Smooth muscle cell (in vitro differentiated cells): ENCODE data around the gene FFAR2. TPM values are rescaled to one million over a fixed set of nuclear protein-coding genes. Genes with fewer than 3 reads are reported as not detected.
A peak's percentile ranks its signal among the peaks of the same experiment; 100 is the strongest.

Experiments
- DNase-seq: peaks from one replicate; lab custom pipeline; 2025; ENCODE audit not compliant: unreplicated experiment; lab: John Stamatoyannopoulos, UW
- H2AFZ ChIP-seq: fragments of 200-600 bp; sonication (generic); 2 replicates; pipeline ENCODE4 v1.6.0; 2016; ENCODE audit warnings: antibody characterized with exemption, low read depth, mild to moderate bottlenecking
- H3F3A ChIP-seq: fragments of 200-600 bp; sonication (generic); 2 replicates; pipeline ENCODE4 v1.6.0; 2017; ENCODE audit warnings: antibody characterized with exemption, low read depth
- H3K27ac ChIP-seq: fragments of 200-600 bp; sonication (generic); 2 replicates; pipeline ENCODE4 v1.5.1; 2016; ENCODE audit warnings: low read depth, mild to moderate bottlenecking
- H3K27me3 ChIP-seq: fragments of 200-600 bp; sonication (generic); 2 replicates; pipeline ENCODE4 v1.6.1; 2016; ENCODE audit warnings: low read depth, mild to moderate bottlenecking
- H3K36me3 ChIP-seq: fragments of 200-600 bp; sonication (generic); 2 replicates; pipeline ENCODE4 v1.5.1; 2016; ENCODE audit warnings: low read depth
- H3K4me1 ChIP-seq: fragments of 200-600 bp; sonication (generic); 2 replicates; pipeline ENCODE4 v1.5.1; 2016; ENCODE audit warnings: low read depth
- H3K4me2 ChIP-seq: fragments of 200-600 bp; sonication (generic); 2 replicates; pipeline ENCODE4 v1.6.0; 2016; ENCODE audit warnings: mild to moderate bottlenecking
- H3K4me3 ChIP-seq: fragments of 200-600 bp; sonication (generic); 2 replicates; pipeline ENCODE4 v1.5.1; 2016; ENCODE audit warnings: mild to moderate bottlenecking
- H3K79me2 ChIP-seq: fragments of 200-600 bp; sonication (generic); 2 replicates; pipeline ENCODE4 v1.6.0; 2016; ENCODE audit warnings: low read depth, mild to moderate bottlenecking
- H3K9ac ChIP-seq: fragments of 200-600 bp; sonication (generic); 2 replicates; pipeline ENCODE4 v1.6.0; 2016; ENCODE audit warnings: low read depth
- H3K9me3 ChIP-seq: fragments of 200-600 bp; sonication (generic); replicated peaks from 2 replicates; pipeline ENCODE4 v1.5.1; 2016; ENCODE audit warnings: low read depth
- H4K20me1 ChIP-seq: fragments of 200-600 bp; sonication (generic); 2 replicates; pipeline ENCODE4 v1.6.0; 2016; ENCODE audit warnings: low read depth
- WGBS: methylation state at CpG from one replicate; pipeline ENCODE4 v1.1.7; 2016; ENCODE audit warnings: low lambda C conversion rate; 5-methylcytosine and 5-hydroxymethylcytosine counted together
- polyA plus RNA-seq: library from polyadenylated mRNA; unstranded; fragments of >200 nt; fragmentation: Nextera tagmentation; extraction: Ambion mirVana; gene quantifications from 2 replicates; pipeline ENCODE4 v1.2.1, GENCODE V29; 2016
- total RNA-seq: library from RNA; depleted of rRNA; stranded (reverse); fragments of >200 nt; gene quantifications from 2 replicates; pipeline ENCODE4 v1.2.3, GENCODE V29; 2014
- TF ChIP-seq, protein P1 (sequence below): fragments of 200-600 bp; sonication (generic); IDR thresholded peaks from 2 replicates; pipeline ENCODE4 v1.5.1; 2017; ENCODE audit warnings: borderline replicate concordance, mild to moderate bottlenecking, antibody characterized with exemption; ENCODE audit not compliant: insufficient read depth, poor library complexity, severe bottlenecking

Gene FFAR2
- total and polyA plus RNA-seq, 2 experiments from 2014 or later: not detected

DNA sequence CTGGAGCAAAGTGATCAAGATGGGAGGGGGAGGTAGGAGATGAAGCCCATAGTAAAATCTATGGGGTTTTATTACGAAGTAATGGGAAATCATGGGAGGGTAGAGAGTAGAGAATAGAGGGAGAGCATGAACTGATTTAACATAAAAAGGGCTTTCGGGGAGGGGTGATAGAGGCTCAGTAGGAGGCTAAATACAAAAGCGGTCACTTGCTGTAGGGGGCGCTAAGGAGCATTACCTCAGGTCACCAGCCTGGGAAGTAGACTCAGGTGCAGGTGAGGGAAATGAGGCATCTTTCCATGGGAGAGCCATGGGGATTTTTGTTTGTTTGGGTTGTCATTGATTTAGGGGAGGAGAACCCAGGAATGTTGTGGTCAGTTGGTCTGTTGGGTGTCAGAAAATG, 28.1 kb downstream of the FFAR2 start:
- no peaks in the 10 kb centered on the region for H3K27me3 ChIP-seq
- H3K9ac ChIP-seq: no peak overlapping the region
- H3K4me3 ChIP-seq: no peak overlapping the region
- H3K79me2 ChIP-seq: no peaks in the 10 kb centered on the region
- TF ChIP-seq, protein P1, sequence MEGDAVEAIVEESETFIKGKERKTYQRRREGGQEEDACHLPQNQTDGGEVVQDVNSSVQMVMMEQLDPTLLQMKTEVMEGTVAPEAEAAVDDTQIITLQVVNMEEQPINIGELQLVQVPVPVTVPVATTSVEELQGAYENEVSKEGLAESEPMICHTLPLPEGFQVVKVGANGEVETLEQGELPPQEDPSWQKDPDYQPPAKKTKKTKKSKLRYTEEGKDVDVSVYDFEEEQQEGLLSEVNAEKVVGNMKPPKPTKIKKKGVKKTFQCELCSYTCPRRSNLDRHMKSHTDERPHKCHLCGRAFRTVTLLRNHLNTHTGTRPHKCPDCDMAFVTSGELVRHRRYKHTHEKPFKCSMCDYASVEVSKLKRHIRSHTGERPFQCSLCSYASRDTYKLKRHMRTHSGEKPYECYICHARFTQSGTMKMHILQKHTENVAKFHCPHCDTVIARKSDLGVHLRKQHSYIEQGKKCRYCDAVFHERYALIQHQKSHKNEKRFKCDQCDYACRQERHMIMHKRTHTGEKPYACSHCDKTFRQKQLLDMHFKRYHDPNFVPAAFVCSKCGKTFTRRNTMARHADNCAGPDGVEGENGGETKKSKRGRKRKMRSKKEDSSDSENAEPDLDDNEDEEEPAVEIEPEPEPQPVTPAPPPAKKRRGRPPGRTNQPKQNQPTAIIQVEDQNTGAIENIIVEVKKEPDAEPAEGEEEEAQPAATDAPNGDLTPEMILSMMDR: peak; percentile 19
- no peaks in the 10 kb centered on the region for H4K20me1 ChIP-seq
- no peaks in the 10 kb centered on the region for H3K9me3 ChIP-seq
- H2AFZ ChIP-seq: no peak overlapping the region
- no peaks in the 10 kb centered on the region for H3K4me1 ChIP-seq
- no peak overlapping the region for H3K27ac ChIP-seq
- no peaks in the 10 kb centered on the region for H3F3A ChIP-seq
- WGBS: 56% methylated on average over 4 of the region's 4 CpGs
- DNase-seq: no peak
- H3K36me3 ChIP-seq: no peaks in the 10 kb centered on the region
- no peak overlapping the region for H3K4me2 ChIP-seq

DNA sequence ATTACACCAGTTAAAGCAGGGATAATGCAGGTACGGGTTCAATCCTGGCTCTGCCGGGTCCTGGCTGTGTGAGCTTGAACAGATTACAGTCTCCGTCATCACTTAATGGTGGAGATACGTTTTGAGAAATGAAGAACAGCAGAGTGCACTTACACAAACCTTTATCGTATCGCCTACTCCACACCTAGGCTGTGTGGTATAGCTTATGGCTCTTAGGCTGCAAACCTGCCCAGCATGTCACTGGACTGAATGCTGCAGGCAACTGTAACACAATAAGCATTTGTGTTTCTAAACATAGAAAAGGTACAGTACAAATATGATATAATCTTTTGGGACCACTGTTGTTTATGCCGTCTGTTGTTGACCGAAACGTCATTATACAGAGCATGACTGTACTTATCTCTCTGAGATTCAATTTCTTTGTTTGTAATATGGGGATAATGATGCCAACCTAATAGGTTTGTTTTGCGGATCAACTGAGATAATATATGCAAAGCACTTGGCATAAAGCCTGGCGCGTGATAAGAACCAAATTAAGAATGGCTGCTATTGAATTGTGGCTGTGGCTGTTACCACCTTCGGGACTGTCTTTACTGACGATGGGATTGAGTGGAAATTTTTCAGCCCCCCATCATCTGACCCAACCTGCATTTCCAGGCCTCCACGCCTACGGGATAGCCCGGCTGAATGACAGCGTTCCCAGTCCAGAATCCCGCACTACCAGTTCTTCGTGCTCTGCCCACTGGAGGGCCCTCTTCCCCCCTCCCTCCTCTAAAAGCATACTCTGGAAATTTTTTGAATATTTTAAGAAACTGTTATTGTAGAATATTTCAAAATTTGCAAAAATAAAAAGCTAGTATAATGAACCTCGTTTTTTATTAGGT, 31.0 kb downstream of the FFAR2 start:
- TF ChIP-seq, protein P1: no peak
- Histone ChIP-seq H3F3A (no peaks in the 10 kb centered on the region), H3K4me3 (no peak overlapping the region), H3K79me2 (no peaks in the 10 kb centered on the region), H3K9me3 (no peaks in the 10 kb centered on the region), H2AFZ (no peak overlapping the region), H4K20me1 (no peaks in the 10 kb centered on the region), H3K4me1 (no peaks in the 10 kb centered on the region), H3K27ac (no peak overlapping the region), H3K4me2 (no peak overlapping the region), H3K36me3 (no peaks in the 10 kb centered on the region), H3K27me3 (no peaks in the 10 kb centered on the region), H3K9ac (no peak overlapping the region)
- DNase-seq: no peak
- WGBS: 71% methylated on average over 21 of the region's 21 CpGs

DNA sequence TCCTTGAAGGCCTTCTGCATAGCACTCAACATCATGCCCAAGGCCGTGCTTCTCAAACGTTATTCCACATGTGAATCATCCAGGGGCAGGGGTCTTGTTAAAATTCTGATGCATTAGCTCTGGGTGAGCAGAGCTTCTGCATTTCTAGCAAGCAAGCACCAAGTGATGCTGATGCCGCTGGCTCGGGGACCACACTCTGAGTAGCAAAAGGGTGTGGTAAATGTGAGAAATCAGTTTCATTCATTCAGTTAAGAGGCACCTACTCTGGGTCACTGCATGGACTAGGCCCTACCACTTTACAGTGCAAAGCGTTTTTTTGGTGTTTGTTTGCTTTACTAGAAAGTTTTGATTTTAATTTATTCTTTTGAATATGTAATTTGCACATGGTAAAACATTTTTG, 35.0 kb downstream of the FFAR2 start:
- TF ChIP-seq, protein P1: no peak
- Histone ChIP-seq H3K4me3 (no peak overlapping the region), H2AFZ (no peak overlapping the region), H3K27ac (no peak overlapping the region), H3K9ac (no peak overlapping the region), H3K79me2 (no peaks in the 10 kb centered on the region), H3K4me2 (no peak overlapping the region), H3F3A (no peaks in the 10 kb centered on the region), H4K20me1 (no peaks in the 10 kb centered on the region), H3K4me1 (no peaks in the 10 kb centered on the region), H3K36me3 (no peaks in the 10 kb centered on the region), H3K9me3 (no peaks in the 10 kb centered on the region), H3K27me3 (no peaks in the 10 kb centered on the region)
- no peak for DNase-seq
- WGBS: 82% methylated on average over 5 of the region's 5 CpGs
